K562 (cell line): Measurements from ENCODE around the gene SCAP. TPM values are rescaled to one million over a fixed set of nuclear protein-coding genes. Genes with fewer than 3 reads are reported as not detected.
A peak's percentile ranks its signal among the peaks of the same experiment; 100 is the strongest.

Experiments used
- AFF1 ChIP-seq, 2 experiments: fragments of 450-650 bp; IDR thresholded peaks; 2 replicates each; pipeline ENCODE4 v1.6.1; 2018; ENCODE audit warnings: mild to moderate bottlenecking in 2 of 2, low read depth in 1 of 2; ENCODE audit not compliant: partially characterized antibody in 2 of 2
- ETS2 ChIP-seq: IDR thresholded peaks from 2 replicates; pipeline ENCODE4 v1.6.1; 2016; ENCODE audit warnings: borderline replicate concordance, missing genetic modification characterization, mild to moderate bottlenecking, moderate library complexity, missing compliant biosample characterization; ENCODE audit not compliant: poor library complexity, severe bottlenecking
- HNRNPL ChIP-seq: fragments of 200-400 bp; formaldehyde crosslinking; IDR thresholded peaks from 2 replicates; pipeline ENCODE4 v1.6.1; 2017; ENCODE audit warnings: low read depth, mild to moderate bottlenecking, low read length
- NFXL1 ChIP-seq: fragments of 450-650 bp; formaldehyde crosslinking; IDR thresholded peaks from 2 replicates; pipeline ENCODE4 v1.4.0; 2021; ENCODE audit warnings: mild to moderate bottlenecking
- POLR2A ChIP-seq: fragments of 450-650 bp; conservative IDR thresholded peaks from 2 replicates; pipeline ENCODE4 v1.6.1; 2016
- TRIM24 ChIP-seq, 2 experiments: fragments of 450-650 bp; IDR thresholded peaks; 2 replicates each; pipeline ENCODE4 v1.6.1; 2016
- ZBTB40 ChIP-seq, 2 experiments: fragments of 450-650 bp in 1 of 2; sonication (generic) in 1 of 2; formaldehyde crosslinking in 1 of 2; IDR thresholded peaks; 2 replicates each; pipeline versions ENCODE4 v1.7.1 to v1.9.0; 2016 to 2022; ENCODE audit warnings: inconsistent platforms in 1 of 2, mild to moderate bottlenecking in 1 of 2, missing genetic modification reagents in 1 of 2
- ZNF263 ChIP-seq: sonication (generic); formaldehyde crosslinking; IDR thresholded peaks from 2 replicates; pipeline ENCODE4 v1.8.0; 2022; ENCODE audit warnings: mild to moderate bottlenecking, missing genetic modification reagents, borderline replicate concordance
- ZNF280B ChIP-seq: fragments of 250-450 bp; sonication (Bioruptor Pico); IDR thresholded peaks from 2 replicates; pipeline ENCODE4 v1.5.1; 2021; ENCODE audit warnings: mild to moderate bottlenecking
- polyA plus RNA-seq, 8 experiments: library from polyadenylated mRNA; depleted of rRNA in 4 of 8; stranded (reverse) in 5 of 8; unstranded in 3 of 8; fragments of >200 nt; fragmentation: Nextera tagmentation in 2 of 8; fragmentation: Illumina TruSeq in 1 of 8; extraction: Ambion mirVana in 2 of 8; extraction: Trizol in 1 of 8; gene quantifications; 2 replicates each; pipeline versions ENCODE4 v1.2.1 to v1.2.3, GENCODE V29; 2011 to 2014; ENCODE audit warnings: inconsistent platforms in 1 of 8, missing spikeins in 1 of 8
- total RNA-seq, 7 experiments: library from RNA; depleted of rRNA in 6 of 7; stranded (reverse); fragments of >200 nt in 6 of 7; fragmentation: Illumina TruSeq in 2 of 7; extraction: Trizol in 2 of 7; gene quantifications; 2 replicates each; pipeline versions ENCODE4 v1.2.1 to v1.2.3, GENCODE V29; 2011 to 2021; ENCODE audit warnings: low replicate concordance in 1 of 7

The SCAP gene
- total and polyA plus RNA-seq, 9 of the 15 experiments (the other 6 are each of a cell fraction or from before 2014, with no cell fraction given), result 2.6 to 104 (median 37.8) TPM

GRCh38 chr3:47418167-47419082 lies 57.3 kb downstream of the SCAP start (continued):
- no peak for TF ChIP-seq ETS2 (tag)
- no peak for TF ChIP-seq AFF1 (IDR thresholded peaks at IDR 0.05; ENCODE audit: low read depth in 1 of 2, partially characterized antibody in 2 of 2)
- peak; percentile 4; the same call in 1 of the 2 replicates for TF ChIP-seq POLR2A
- TF ChIP-seq HNRNPL, result peak; percentile 87; the same call in 1 of the 2 replicates
- no peak for TF ChIP-seq ZBTB40 (IDR thresholded peaks at IDR 0.05)
- no peak for TF ChIP-seq ZBTB40 (CRISPR knock-in tag; IDR thresholded peaks at IDR 0.05)
- 0 out of 2 replicates have a peak, but pooled peaks have one; percentile 49 for TF ChIP-seq ZNF263 (CRISPR knock-in tag)
- TF ChIP-seq ZNF280B (CRISPR knock-in tag), result no peak
- TF ChIP-seq TRIM24 (IDR thresholded peaks at IDR 0.05), result no peak
- no peak for TF ChIP-seq NFXL1
- TF ChIP-seq, all 486 proteins: peak for 9
